Naive thymus-derived CD4-positive, alpha-beta T cell (primary cell): ENCODE results near the gene PTPRT. TPM values are rescaled to one million over a fixed set of nuclear protein-coding genes. Genes with fewer than 3 reads are reported as not detected.

ENCODE experiments used
- ATAC-seq: fragments of 150-1000 bp; cut with Tn5 transposase; 2 replicates; pipeline ENCODE4 v1.10.0; 2021; ENCODE audit warnings: mild to moderate bottlenecking, moderate library complexity
- CTCF ChIA-PET: fragments of 350-600 bp; sonication (Branson Sonifier 250); formaldehyde crosslinking; loops from one replicate; lab custom pipeline; 2021; ENCODE audit warnings: antibody characterized with exemption; lab: Charles Lee
- POLR2A ChIA-PET: fragments of 350-600 bp; sonication (Branson Sonifier 250); formaldehyde crosslinking; loops from one replicate; lab custom pipeline; 2021; ENCODE audit warnings: antibody characterized with exemption, inconsistent platforms; lab: Charles Lee
- DNase-seq, 9 donors: peaks; one replicate each; pipeline versions ENCODE4 v3.0.0 to v3.0.0-alpha.2; 2020 to 2022; ENCODE audit warnings: mixed read lengths in 1 of 9
- H3K27ac ChIP-seq: one replicate; pipeline ENCODE4 v1.7.0; 2013; ENCODE audit warnings: mild to moderate bottlenecking, low read depth, low read length, moderate library complexity
- H3K27me3 ChIP-seq, 2 donors: one replicate each; pipeline ENCODE4 v1.7.0; 2013; ENCODE audit warnings: low read length in 2 of 2, mild to moderate bottlenecking in 2 of 2, moderate library complexity in 2 of 2; ENCODE audit not compliant: control insufficient read depth in 2 of 2, insufficient read depth in 2 of 2
- H3K36me3 ChIP-seq, 3 experiments: 1 replicate in 2 of 3; 2 replicates in 1 of 3; pipeline ENCODE4 v1.7.0; 2013; ENCODE audit warnings: low read length in 3 of 3, mild to moderate bottlenecking in 3 of 3, moderate library complexity in 1 of 3; ENCODE audit not compliant: insufficient read depth in 3 of 3, control insufficient read depth in 2 of 3
- H3K4me1 ChIP-seq, 2 donors: one replicate each; pipeline ENCODE4 v1.7.0; 2013; ENCODE audit warnings: low read length in 2 of 2, mild to moderate bottlenecking in 2 of 2, moderate library complexity in 1 of 2; ENCODE audit not compliant: control insufficient read depth in 2 of 2, insufficient read depth in 2 of 2
- H3K4me3 ChIP-seq: 2 replicates; pipeline ENCODE4 v1.7.0; 2013; ENCODE audit warnings: mild to moderate bottlenecking, low read length
- H3K9me3 ChIP-seq, 3 experiments: 1 replicate in 2 of 3; 2 replicates in 1 of 3; pipeline ENCODE4 v1.7.0; 2013; ENCODE audit warnings: low read length in 3 of 3; ENCODE audit not compliant: control insufficient read depth in 2 of 3
- H3K27ac Mint-ChIP-seq, 9 donors: one replicate each; pipeline ENCODE4 v1.8.0; 2020 to 2022; ENCODE audit warnings: mixed read lengths in 9 of 9, mild to moderate bottlenecking in 8 of 9, moderate library complexity in 5 of 9, inconsistent platforms in 2 of 9
- H3K27me3 Mint-ChIP-seq, 5 donors: one replicate each; pipeline ENCODE4 v1.8.0; 2021 to 2022; ENCODE audit warnings: mixed read lengths in 5 of 5, mild to moderate bottlenecking in 1 of 5
- H3K36me3 Mint-ChIP-seq, 5 donors: one replicate each; pipeline ENCODE4 v1.8.0; 2020 to 2022; ENCODE audit warnings: mixed read lengths in 5 of 5, mild to moderate bottlenecking in 3 of 5, inconsistent platforms in 1 of 5
- H3K4me1 Mint-ChIP-seq, 7 donors: one replicate each; pipeline ENCODE4 v1.8.0; 2020 to 2022; ENCODE audit warnings: mixed read lengths in 7 of 7, mild to moderate bottlenecking in 3 of 7, inconsistent platforms in 1 of 7
- H3K4me3 Mint-ChIP-seq, 10 donors: one replicate each; pipeline ENCODE4 v1.8.0; 2020 to 2022; ENCODE audit warnings: mild to moderate bottlenecking in 10 of 10, mixed read lengths in 10 of 10, moderate library complexity in 6 of 10, inconsistent platforms in 2 of 10
- H3K9me3 Mint-ChIP-seq, 11 donors: one replicate each; pipeline ENCODE4 v1.8.0; 2020 to 2022; ENCODE audit warnings: mixed read lengths in 11 of 11, mild to moderate bottlenecking in 4 of 11, inconsistent platforms in 1 of 11, moderate library complexity in 1 of 11
- intact Hi-C, 2 donors: fragments of 100-400 bp; cut with micrococcal nuclease; formaldehyde crosslinking; loops; one replicate each; pipeline ENCODE4 v1.15.1; 2023
- polyA plus RNA-seq, 2 donors: library from polyadenylated mRNA; unstranded; fragments of 300-500 nt; fragmentation: Illumina TruSeq; gene quantifications; one replicate each; pipeline ENCODE4 v1.2.3, GENCODE V29; 2021
- total RNA-seq, 6 experiments: library from RNA in 5 of 6; stranded (reverse) in 5 of 6; gene quantifications; 1 replicate in 5 of 6; 2 replicates in 1 of 6; pipeline ENCODE4 v1.2.3 and lab custom pipeline; 2021 to 2026

PTPRT gene
- total and polyA plus RNA-seq, 7 experiments from 2014 or later = not detected

DNA sequence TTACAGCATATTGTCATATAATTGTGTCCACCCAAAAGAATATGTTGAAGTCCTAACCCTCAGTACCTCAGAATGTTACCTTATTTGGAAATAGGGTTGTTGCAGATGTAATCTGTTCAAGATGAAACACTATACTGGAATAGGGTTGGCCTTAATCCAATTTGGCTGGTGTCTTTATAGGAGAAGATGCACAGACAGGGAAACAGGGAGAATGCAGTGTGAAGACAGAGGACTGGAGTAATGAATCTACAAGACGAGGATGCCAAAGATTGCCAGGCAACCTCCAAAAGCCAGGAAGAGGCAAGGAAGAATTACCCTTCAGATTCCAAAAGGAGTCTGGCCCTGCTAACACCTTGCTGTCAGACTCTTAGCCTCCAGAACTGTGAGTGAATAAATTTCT is 482.9 kb downstream of the PTPRT start:
- no peaks in the 10 kb centered on the region for H3K4me1 ChIP-seq
- H3K36me3 ChIP-seq = no peaks in the 10 kb centered on the region
- H3K27ac Mint-ChIP-seq = no peak overlapping the region
- peaks cover 0 to 22% (median 0%) of the 10 kb centered on the region in 3 experiments for H3K9me3 ChIP-seq
- H3K27me3 Mint-ChIP-seq = peaks cover 0 to 8% (median 5%) of the 10 kb centered on the region in 5 donors
- no peak overlapping the region for H3K4me3 ChIP-seq
- CTCF ChIA-PET = no interaction called here
- POLR2A ChIA-PET = no interaction called here
- no peaks in the 10 kb centered on the region for H3K27me3 ChIP-seq
- no peaks in the 10 kb centered on the region for H3K4me1 Mint-ChIP-seq
- intact Hi-C loops = no loop called here
- no peak overlapping the region for H3K4me3 Mint-ChIP-seq
- H3K9me3 Mint-ChIP-seq = peaks cover 3 to 46% (median 18%) of the 10 kb centered on the region in 11 donors
- DNase-seq = no peak
- peaks cover 0 to 4% (median 0%) of the 10 kb centered on the region in 5 donors for H3K36me3 Mint-ChIP-seq
- ATAC-seq = no peak
- H3K27ac ChIP-seq = no peak overlapping the region

GRCh38 chr20:42705550-42705949 is 484.2 kb downstream of the PTPRT start:
- DNase-seq (no peak), ATAC-seq (no peak)
- CTCF ChIA-PET = no interaction called here
- peaks cover 0 to 20% (median 0%) of the 10 kb centered on the region in 3 experiments for H3K9me3 ChIP-seq
- Mint-ChIP-seq H3K4me3 (no peak overlapping the region), H3K27me3 (peaks cover 0 to 8% (median 0%) of the 10 kb centered on the region in 5 donors), H3K36me3 (peaks cover 0 to 4% (median 0%) of the 10 kb centered on the region in 5 donors), H3K4me1 (no peaks in the 10 kb centered on the region), H3K27ac (no peak overlapping the region), H3K9me3 (peaks cover 3 to 39% (median 17%) of the 10 kb centered on the region in 11 donors)
- H3K36me3 ChIP-seq = no peaks in the 10 kb centered on the region
- intact Hi-C loops = no loop called here
- POLR2A ChIA-PET = no interaction called here
- no peak overlapping the region for H3K27ac ChIP-seq
- no peaks in the 10 kb centered on the region for H3K27me3 ChIP-seq
- no peaks in the 10 kb centered on the region for H3K4me1 ChIP-seq
- H3K4me3 ChIP-seq = no peak overlapping the region

DNA sequence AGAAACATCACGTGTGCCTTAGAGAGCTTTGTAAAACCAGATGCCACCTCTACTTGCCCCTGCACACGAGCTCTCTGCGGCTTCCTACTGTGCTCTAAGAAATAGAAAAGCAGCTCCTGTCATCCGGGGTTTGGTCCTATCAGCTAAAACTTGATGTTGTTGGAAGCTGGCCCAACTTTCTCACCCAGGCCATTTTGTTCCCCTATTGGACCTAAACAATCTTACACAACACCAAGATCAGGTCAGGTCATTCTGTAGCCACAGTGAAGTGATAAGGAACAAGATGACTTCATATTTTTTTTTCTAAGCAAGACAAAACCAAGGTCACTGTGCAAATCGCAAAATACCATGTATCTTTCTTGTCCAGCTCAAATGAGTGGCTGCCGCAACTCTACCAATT is 486.0 kb downstream of the PTPRT start:
- no peak for DNase-seq
- no peak overlapping the region for H3K4me3 ChIP-seq
- no peak overlapping the region for H3K4me3 Mint-ChIP-seq
- ChIA-PET POLR2A (no interaction called here), CTCF (no interaction called here)
- H3K27me3 ChIP-seq = no peaks in the 10 kb centered on the region
- intact Hi-C loops = no loop called here
- H3K4me1 Mint-ChIP-seq = no peaks in the 10 kb centered on the region
- H3K36me3 ChIP-seq = no peaks in the 10 kb centered on the region
- H3K9me3 Mint-ChIP-seq = peaks cover 0 to 25% (median 6%) of the 10 kb centered on the region in 11 donors
- ATAC-seq = no peak
- H3K36me3 Mint-ChIP-seq = no peaks in the 10 kb centered on the region
- peaks cover 0 to 8% (median 0%) of the 10 kb centered on the region in 3 experiments for H3K9me3 ChIP-seq
- peaks cover 0 to 8% (median 0%) of the 10 kb centered on the region in 5 donors for H3K27me3 Mint-ChIP-seq
- no peak overlapping the region for H3K27ac Mint-ChIP-seq
- H3K27ac ChIP-seq = no peak overlapping the region
- H3K4me1 ChIP-seq = no peaks in the 10 kb centered on the region

GRCh38 chr20:42701948-42702347 is 487.8 kb downstream of the PTPRT start:
- Histone ChIP-seq H3K27me3 (no peaks in the 10 kb centered on the region), H3K4me1 (no peaks in the 10 kb centered on the region), H3K4me3 (no peak overlapping the region), H3K36me3 (no peaks in the 10 kb centered on the region), H3K27ac (no peak overlapping the region), H3K9me3 (peaks cover 0 to 8% (median 0%) of the 10 kb centered on the region in 3 experiments)
- Mint-ChIP-seq H3K4me3 (no peak overlapping the region), H3K4me1 (no peaks in the 10 kb centered on the region), H3K36me3 (no peaks in the 10 kb centered on the region), H3K27me3 (peaks cover 0 to 5% (median 0%) of the 10 kb centered on the region in 5 donors), H3K27ac (no peak overlapping the region), H3K9me3 (peaks cover 0 to 19% (median 8%) of the 10 kb centered on the region in 11 donors)
- ChIA-PET CTCF (no interaction called here), POLR2A (no interaction called here)
- ATAC-seq (no peak), DNase-seq (no peak)
- intact Hi-C loops = no loop called here

DNA sequence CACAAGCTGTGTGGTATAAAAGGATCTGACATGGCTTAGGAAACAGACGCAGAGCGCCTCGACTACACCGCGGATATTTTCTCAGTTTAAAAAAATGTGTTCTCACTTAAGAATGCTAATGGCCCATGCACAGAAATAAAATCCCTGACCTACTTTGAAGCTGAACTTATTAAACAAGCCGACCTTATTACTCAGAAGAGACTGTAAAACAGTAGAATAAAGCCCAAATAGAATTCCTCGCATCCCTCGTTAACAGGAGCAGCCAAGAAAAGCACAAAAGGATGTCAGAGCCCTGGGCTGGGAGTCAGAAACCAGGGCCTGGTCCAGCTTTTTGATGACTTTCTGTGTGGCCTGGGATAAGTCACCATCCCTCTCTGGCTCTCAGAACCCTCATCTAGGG is 489.3 kb downstream of the PTPRT start:
- POLR2A ChIA-PET = no interaction called here

GRCh38 chr20:42697962-42698361 is 491.7 kb downstream of the PTPRT start:
- Histone ChIP-seq H3K27ac (no peak overlapping the region), H3K9me3 (peaks cover 0 to 8% (median 0%) of the 10 kb centered on the region in 3 experiments), H3K36me3 (no peaks in the 10 kb centered on the region), H3K4me1 (no peaks in the 10 kb centered on the region), H3K4me3 (no peak overlapping the region), H3K27me3 (no peaks in the 10 kb centered on the region)
- POLR2A ChIA-PET = no interaction called here
- Mint-ChIP-seq H3K4me1 (no peaks in the 10 kb centered on the region), H3K4me3 (no peak overlapping the region), H3K27ac (no peak overlapping the region), H3K27me3 (peaks cover 0 to 4% (median 0%) of the 10 kb centered on the region in 5 donors), H3K9me3 (peaks cover 0 to 9% (median 5%) of the 10 kb centered on the region in 11 donors), H3K36me3 (peaks cover 0 to 3% (median 0%) of the 10 kb centered on the region in 5 donors)
- CTCF ChIA-PET = no interaction called here
- ATAC-seq (no peak), DNase-seq (no peak)
- intact Hi-C loops = no loop called here

More for the DNA sequence above, 489.3 kb downstream of the PTPRT start:
- H3K36me3 Mint-ChIP-seq = peaks cover 0 to 3% (median 0%) of the 10 kb centered on the region in 5 donors
- Histone ChIP-seq H3K36me3 (no peaks in the 10 kb centered on the region), H3K4me1 (no peaks in the 10 kb centered on the region), H3K4me3 (no peak overlapping the region), H3K27me3 (no peaks in the 10 kb centered on the region), H3K27ac (no peak overlapping the region), H3K9me3 (peaks cover 0 to 8% (median 0%) of the 10 kb centered on the region in 3 experiments)
- DNase-seq = no peak
- H3K4me1 Mint-ChIP-seq = no peaks in the 10 kb centered on the region
- CTCF ChIA-PET = no interaction called here
- intact Hi-C loops = no loop called here
- ATAC-seq = no peak
- H3K27ac Mint-ChIP-seq = no peak overlapping the region
- H3K27me3 Mint-ChIP-seq = peaks cover 0 to 5% (median 4%) of the 10 kb centered on the region in 5 donors
- peaks cover 0 to 19% (median 8%) of the 10 kb centered on the region in 11 donors for H3K9me3 Mint-ChIP-seq
- H3K4me3 Mint-ChIP-seq = no peak overlapping the region

DNA sequence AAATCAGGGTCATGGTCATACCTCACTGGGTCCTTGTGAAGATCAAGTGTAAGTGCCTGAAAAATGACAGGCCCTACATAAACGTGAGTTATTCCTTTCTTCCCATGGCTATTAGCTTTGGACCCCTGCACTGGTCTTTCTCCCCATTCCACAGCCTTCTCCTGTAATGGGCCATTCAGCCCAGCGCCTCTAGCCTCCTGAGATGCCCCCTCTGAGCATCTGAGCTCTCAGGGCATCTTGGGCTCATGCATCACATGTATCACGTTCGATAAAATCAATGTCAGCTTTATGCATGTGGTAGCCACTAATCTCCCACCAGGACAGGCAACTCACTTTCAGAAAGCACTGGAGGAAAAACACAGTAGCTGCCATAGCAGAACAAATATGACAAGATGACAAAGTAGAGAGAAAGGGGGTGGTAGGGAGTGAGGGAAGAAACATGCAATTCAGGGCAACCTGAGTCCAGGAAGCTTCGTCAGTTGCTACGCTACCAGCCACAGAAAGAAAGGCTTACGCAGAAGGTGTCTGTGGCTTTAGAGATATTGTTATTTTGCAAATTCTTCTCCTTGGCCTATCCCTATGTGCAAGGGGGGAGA is 498.8 kb downstream of the PTPRT start:
- no peaks in the 10 kb centered on the region for H3K4me1 ChIP-seq
- H3K27me3 ChIP-seq = no peaks in the 10 kb centered on the region
- ChIA-PET CTCF (no interaction called here), POLR2A (no interaction called here)
- Mint-ChIP-seq H3K4me3 (no peak overlapping the region), H3K27ac (no peak overlapping the region), H3K4me1 (no peaks in the 10 kb centered on the region), H3K36me3 (peaks cover 0 to 2% (median 0%) of the 10 kb centered on the region in 5 donors), H3K9me3 (peaks cover 2 to 32% (median 11%) of the 10 kb centered on the region in 11 donors), H3K27me3 (peaks cover 0 to 7% (median 0%) of the 10 kb centered on the region in 5 donors)
- no peak overlapping the region for H3K4me3 ChIP-seq
- H3K36me3 ChIP-seq = no peaks in the 10 kb centered on the region
- ATAC-seq = no peak
- H3K27ac ChIP-seq = no peak overlapping the region
- no peaks in the 10 kb centered on the region for H3K9me3 ChIP-seq
- DNase-seq = no peak
- intact Hi-C loops = no loop called here
